ENCODE measurements around the gene IL32.

DNA sequence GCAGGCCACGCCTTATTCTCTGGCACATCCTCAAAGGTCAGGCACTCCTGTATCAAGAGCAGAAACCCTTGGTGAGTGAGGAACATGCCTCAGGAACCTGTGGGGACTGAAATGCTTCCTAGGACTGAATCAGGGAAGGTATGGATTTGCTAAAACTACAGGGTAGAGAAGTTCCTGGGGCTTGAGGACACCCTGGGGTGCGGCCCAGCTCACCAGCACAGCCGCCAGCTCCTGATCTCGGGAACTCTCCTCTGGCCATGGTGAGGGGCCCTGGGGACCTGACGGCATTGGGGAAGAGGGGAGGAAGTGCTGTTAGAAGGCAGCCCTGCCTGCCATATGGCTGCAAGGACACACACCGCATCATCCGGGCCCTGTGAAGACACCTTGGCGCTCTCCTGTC is 26.1 kb downstream of the IL32 start:
- TF ChIP-seq NFE2L2 (IDR thresholded peaks at IDR 0.05; ENCODE audit: low read depth, low read length) (no peak), RAD21 (IDR thresholded peaks at IDR 0.05; ENCODE audit: low read length) (no peak), MAZ (IDR thresholded peaks at IDR 0.05; ENCODE audit: borderline replicate concordance, low read depth, low read length) (no peak), BHLHE40 (IDR thresholded peaks at IDR 0.05; ENCODE audit: low read depth, low read length) (no peak), POLR2A (IDR thresholded peaks at IDR 0.05; ENCODE audit: low read depth, low read length) (no peak), CEBPB (IDR thresholded peaks at IDR 0.05; ENCODE audit: low read depth, low read length) (no peak), SMC3 (IDR thresholded peaks at IDR 0.05; ENCODE audit: low read depth, low read length) (no peak)
- TF ChIP-seq, protein P1, sequence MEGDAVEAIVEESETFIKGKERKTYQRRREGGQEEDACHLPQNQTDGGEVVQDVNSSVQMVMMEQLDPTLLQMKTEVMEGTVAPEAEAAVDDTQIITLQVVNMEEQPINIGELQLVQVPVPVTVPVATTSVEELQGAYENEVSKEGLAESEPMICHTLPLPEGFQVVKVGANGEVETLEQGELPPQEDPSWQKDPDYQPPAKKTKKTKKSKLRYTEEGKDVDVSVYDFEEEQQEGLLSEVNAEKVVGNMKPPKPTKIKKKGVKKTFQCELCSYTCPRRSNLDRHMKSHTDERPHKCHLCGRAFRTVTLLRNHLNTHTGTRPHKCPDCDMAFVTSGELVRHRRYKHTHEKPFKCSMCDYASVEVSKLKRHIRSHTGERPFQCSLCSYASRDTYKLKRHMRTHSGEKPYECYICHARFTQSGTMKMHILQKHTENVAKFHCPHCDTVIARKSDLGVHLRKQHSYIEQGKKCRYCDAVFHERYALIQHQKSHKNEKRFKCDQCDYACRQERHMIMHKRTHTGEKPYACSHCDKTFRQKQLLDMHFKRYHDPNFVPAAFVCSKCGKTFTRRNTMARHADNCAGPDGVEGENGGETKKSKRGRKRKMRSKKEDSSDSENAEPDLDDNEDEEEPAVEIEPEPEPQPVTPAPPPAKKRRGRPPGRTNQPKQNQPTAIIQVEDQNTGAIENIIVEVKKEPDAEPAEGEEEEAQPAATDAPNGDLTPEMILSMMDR (conservative IDR thresholded peaks at IDR 0.05; ENCODE audit: low read depth, low read length) = no peak
- TF ChIP-seq, protein P2, sequence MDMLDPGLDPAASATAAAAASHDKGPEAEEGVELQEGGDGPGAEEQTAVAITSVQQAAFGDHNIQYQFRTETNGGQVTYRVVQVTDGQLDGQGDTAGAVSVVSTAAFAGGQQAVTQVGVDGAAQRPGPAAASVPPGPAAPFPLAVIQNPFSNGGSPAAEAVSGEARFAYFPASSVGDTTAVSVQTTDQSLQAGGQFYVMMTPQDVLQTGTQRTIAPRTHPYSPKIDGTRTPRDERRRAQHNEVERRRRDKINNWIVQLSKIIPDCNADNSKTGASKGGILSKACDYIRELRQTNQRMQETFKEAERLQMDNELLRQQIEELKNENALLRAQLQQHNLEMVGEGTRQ (IDR thresholded peaks at IDR 0.05; ENCODE audit: low read depth, low read length) = no peak

All from IMR-90 (cell line).